NCI-H2081 treated with DMSO at 0.1 percent for 48 hours (cell line): ENCODE measurements around the gene PRDM15.

Source experiments
- DNase-seq: peaks from one replicate; lab custom pipeline; 2025; lab: John Stamatoyannopoulos, UW

PRDM15 gene

GRCh38 chr21:41907496-41908258 is 28.5 kb upstream of the PRDM15 start:
- no peak for DNase-seq

GRCh38 chr21:41906770-41907169 is 27.6 kb upstream of the PRDM15 start:
- no peak for DNase-seq

- no peak for DNase-seq
Observed at GRCh38 chr21:41903559-41904351, 24.6 kb upstream of the PRDM15 start.

GRCh38 chr21:41902946-41903345 is 23.8 kb upstream of the PRDM15 start:
- no peak for DNase-seq

- DNase-seq, result no peak
Observed at GRCh38 chr21:41901782-41902181, 22.6 kb upstream of the PRDM15 start.

- DNase-seq, result no peak
Observed at GRCh38 chr21:41901099-41901498, 22.0 kb upstream of the PRDM15 start.

GRCh38 chr21:41900401-41900800 is 21.3 kb upstream of the PRDM15 start:
- no peak for DNase-seq

- no peak for DNase-seq
Observed at GRCh38 chr21:41899426-41900202, 20.5 kb upstream of the PRDM15 start.

GRCh38 chr21:41898998-41899397 is 19.9 kb upstream of the PRDM15 start:
- DNase-seq, result no peak

GRCh38 chr21:41897700-41898099 is 18.6 kb upstream of the PRDM15 start:
- no peak for DNase-seq

- no peak for DNase-seq
Observed at GRCh38 chr21:41897047-41897669, 18.0 kb upstream of the PRDM15 start.

GRCh38 chr21:41895643-41896493 is 16.7 kb upstream of the PRDM15 start:
- DNase-seq, result no peak

GRCh38 chr21:41894922-41895557 is 15.9 kb upstream of the PRDM15 start:
- no peak for DNase-seq

GRCh38 chr21:41894511-41894910 is 15.4 kb upstream of the PRDM15 start:
- DNase-seq, result no peak

- DNase-seq, result no peak
Observed at GRCh38 chr21:41892726-41893125, 13.6 kb upstream of the PRDM15 start.

GRCh38 chr21:41891132-41891531 is 12.0 kb upstream of the PRDM15 start:
- no peak for DNase-seq

GRCh38 chr21:41890355-41890754 is 11.2 kb upstream of the PRDM15 start:
- DNase-seq, result no peak

- no peak for DNase-seq
Observed at GRCh38 chr21:41888749-41889376, 9.7 kb upstream of the PRDM15 start.

GRCh38 chr21:41887667-41888066 is 8.5 kb upstream of the PRDM15 start:
- no peak for DNase-seq

GRCh38 chr21:41886328-41886727 is 7.2 kb upstream of the PRDM15 start:
- DNase-seq, result no peak
